HG03159 (cell line): ENCODE results near the gene SLC51B.
"Not testable (repeated sequence)": the region's sequence is repeated elsewhere in the genome, so short reads cannot be mapped to it uniquely, and the experiment has no call there.

Experiments used
- ATAC-seq: cut with Tn5 transposase; IDR thresholded peaks from one replicate; pipeline ENCODE4 v1.9.1; 2021; ENCODE audit warnings: mild to moderate bottlenecking, moderate library complexity; ENCODE audit not compliant: unreplicated experiment

The SLC51B gene

GRCh38 chr15:65096481-65097385 lies 51.5 kb downstream of the SLC51B start:
- ATAC-seq: no peak

- ATAC-seq: no peak
Measured at GRCh38 chr15:65097651-65098263, 52.6 kb downstream of the SLC51B start.

- no peak for ATAC-seq
Measured at GRCh38 chr15:65099336-65099735, 54.1 kb downstream of the SLC51B start.

- ATAC-seq: not testable (repeated sequence)
Measured at GRCh38 chr15:65099801-65100200, 54.6 kb downstream of the SLC51B start.

GRCh38 chr15:65100442-65100841 lies 55.3 kb downstream of the SLC51B start:
- no peak for ATAC-seq

- ATAC-seq: no peak
Measured at GRCh38 chr15:65101411-65101890, 56.3 kb downstream of the SLC51B start.

DNA sequence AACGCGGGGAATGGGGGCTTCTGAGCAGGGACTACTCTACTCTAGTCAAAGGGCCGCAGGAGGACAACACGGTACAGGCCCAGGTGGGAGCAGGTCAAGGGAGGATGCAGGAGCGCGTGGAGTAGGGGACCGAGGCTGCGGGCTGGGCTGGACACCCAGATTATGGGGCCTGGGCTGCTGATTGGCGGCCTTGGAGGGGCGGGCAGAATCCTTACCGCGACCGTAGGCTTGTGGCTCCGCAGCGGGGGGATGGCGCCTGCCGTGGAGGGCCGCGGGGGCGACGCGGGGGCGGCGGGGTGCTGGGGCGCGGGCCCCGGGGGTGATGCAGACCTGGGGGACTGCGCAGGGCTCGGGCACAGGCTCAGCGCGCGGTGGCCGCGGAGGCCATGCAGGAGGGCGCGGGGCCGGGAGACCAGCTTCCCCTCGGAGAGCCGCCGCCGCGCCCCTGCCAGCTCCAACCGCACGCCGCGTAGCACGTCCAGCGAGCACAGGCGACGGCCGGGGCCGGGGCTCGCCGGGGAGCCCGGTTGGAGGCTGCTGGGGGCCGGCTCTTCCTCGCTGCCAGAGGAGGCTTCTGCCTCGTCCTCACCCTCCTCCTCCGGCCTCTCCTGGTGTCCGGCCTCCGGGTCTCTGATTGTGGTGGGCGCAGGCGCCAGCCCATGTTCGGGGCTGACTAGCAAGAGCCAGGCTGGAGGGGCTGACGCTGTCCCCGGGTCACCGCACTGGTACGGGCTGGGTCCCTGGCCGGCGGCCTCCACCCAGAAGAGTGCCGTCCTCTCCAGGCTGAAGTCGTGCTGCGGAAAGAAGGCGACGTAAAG lies 56.9 kb downstream of the SLC51B start:
- ATAC-seq: no peak

DNA sequence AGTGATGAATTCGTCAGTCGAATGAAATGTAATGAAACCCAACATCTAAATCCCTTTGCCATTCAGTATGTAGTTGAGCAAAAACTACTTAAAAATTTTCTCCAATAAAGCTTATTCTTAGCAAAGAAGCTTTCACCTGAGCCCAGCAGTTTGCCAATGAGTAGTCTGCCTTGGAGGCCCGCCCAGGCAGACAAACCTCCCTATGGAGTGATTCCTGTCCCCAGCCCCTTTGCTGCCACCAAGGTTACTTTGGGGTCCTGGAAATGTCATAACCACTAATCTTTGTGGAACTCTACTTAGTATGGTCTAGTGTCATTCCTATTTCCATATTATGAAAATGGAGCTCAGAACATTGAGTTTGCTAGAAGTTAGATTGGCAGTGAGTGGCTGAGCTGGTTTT lies 57.7 kb downstream of the SLC51B start:
- no peak for ATAC-seq
